Measurements from ENCODE around the gene TP53I11. TPM values are rescaled to one million over a fixed set of nuclear protein-coding genes. Genes with fewer than 3 reads are reported as not detected.

Gene TP53I11
- total RNA-seq, 1 experiment from 2014 or later, result 42.4 TPM

- Mint-ChIP-seq H3K4me1 (peaks cover 37% of the 10 kb centered on the region), H3K27me3 (ENCODE audit: low read depth) (no peaks in the 10 kb centered on the region), H3K4me3 (no peak overlapping the region), H3K9me3 (peaks cover 7% of the 10 kb centered on the region), H3K27ac (0 out of 2 replicates have a peak overlapping the region, but pooled peaks have one; percentile 6), H3K36me3 (peaks cover 3% of the 10 kb centered on the region)
- POLR2A ChIA-PET, result no interaction called here
- CTCF ChIA-PET, result interaction anchor here (0.6 to 1.7 kb wide), 15 partner anchors 10 to 334 kb away, joined by 3 to 10 read pairs (median 3); no protein-coding TSS in a partner anchor
- TF ChIP-seq ZNF281 (CRISPR knock-in tag; IDR thresholded peaks at IDR 0.05), result no peak
- no peak for TF ChIP-seq FOXJ3 (CRISPR knock-in tag; IDR thresholded peaks at IDR 0.05; ENCODE audit: borderline replicate concordance)
- TF ChIP-seq MLX (CRISPR knock-in tag; IDR thresholded peaks at IDR 0.05), result no peak
- no peak for TF ChIP-seq AFF4 (CRISPR knock-in tag; IDR thresholded peaks at IDR 0.05; ENCODE audit: borderline replicate concordance)
- no peak for TF ChIP-seq TCF7 (CRISPR knock-in tag; IDR thresholded peaks at IDR 0.05; ENCODE audit: low read depth)
- TF ChIP-seq MXD4 (CRISPR knock-in tag; IDR thresholded peaks at IDR 0.05; ENCODE audit: borderline replicate concordance), result no peak
- no peak for TF ChIP-seq NR3C1 (CRISPR knock-in tag; conservative IDR thresholded peaks at IDR 0.05; ENCODE audit: low read depth)
- TF ChIP-seq ZNF263 (CRISPR knock-in tag; IDR thresholded peaks at IDR 0.05; ENCODE audit: low read depth), result no peak
- TF ChIP-seq GRHL2 (CRISPR knock-in tag; IDR thresholded peaks at IDR 0.05; ENCODE audit: insufficient replicate concordance, severe bottlenecking), result no peak
- no peak for TF ChIP-seq ELF4 (CRISPR knock-in tag; IDR thresholded peaks at IDR 0.05; ENCODE audit: low read depth)
- TF ChIP-seq ZSCAN18 (CRISPR knock-in tag; IDR thresholded peaks at IDR 0.05), result no peak
- TF ChIP-seq STAT6 (CRISPR knock-in tag; conservative IDR thresholded peaks at IDR 0.05; ENCODE audit: low read depth), result no peak
- ATAC-seq (no peak), DNase-seq (ENCODE audit: low spot score) (no peak)
Measured at GRCh38 chr11:44893308-44893822, 57.3 kb downstream of the TP53I11 start.

- ChIA-PET POLR2A (no interaction called here), CTCF (interaction anchor here (0.6 to 1.7 kb wide), 13 partner anchors 10 to 334 kb away, joined by 3 to 10 read pairs (median 3); no protein-coding TSS in a partner anchor)
- no peak for ATAC-seq
- Mint-ChIP-seq H3K27me3 (ENCODE audit: low read depth) (no peaks in the 10 kb centered on the region), H3K36me3 (no peaks in the 10 kb centered on the region), H3K9me3 (peaks cover 2% of the 10 kb centered on the region), H3K4me3 (no peak overlapping the region), H3K27ac (no peak overlapping the region), H3K4me1 (peaks cover 41% of the 10 kb centered on the region)
- 0 out of 2 replicates have a peak, but pooled peaks have one; percentile 20 for TF ChIP-seq GTF2I (CRISPR knock-in tag; conservative IDR thresholded peaks at IDR 0.05)
- TF ChIP-seq SMAD3 (CRISPR knock-in tag; IDR thresholded peaks at IDR 0.05; ENCODE audit: borderline replicate concordance), result no peak
- no peak for DNase-seq (ENCODE audit: low spot score)
Measured at GRCh38 chr11:44892843-44893242, 57.8 kb downstream of the TP53I11 start.
